Measurements from ENCODE around the gene PFAS.

- TF ChIP-seq, protein P1, sequence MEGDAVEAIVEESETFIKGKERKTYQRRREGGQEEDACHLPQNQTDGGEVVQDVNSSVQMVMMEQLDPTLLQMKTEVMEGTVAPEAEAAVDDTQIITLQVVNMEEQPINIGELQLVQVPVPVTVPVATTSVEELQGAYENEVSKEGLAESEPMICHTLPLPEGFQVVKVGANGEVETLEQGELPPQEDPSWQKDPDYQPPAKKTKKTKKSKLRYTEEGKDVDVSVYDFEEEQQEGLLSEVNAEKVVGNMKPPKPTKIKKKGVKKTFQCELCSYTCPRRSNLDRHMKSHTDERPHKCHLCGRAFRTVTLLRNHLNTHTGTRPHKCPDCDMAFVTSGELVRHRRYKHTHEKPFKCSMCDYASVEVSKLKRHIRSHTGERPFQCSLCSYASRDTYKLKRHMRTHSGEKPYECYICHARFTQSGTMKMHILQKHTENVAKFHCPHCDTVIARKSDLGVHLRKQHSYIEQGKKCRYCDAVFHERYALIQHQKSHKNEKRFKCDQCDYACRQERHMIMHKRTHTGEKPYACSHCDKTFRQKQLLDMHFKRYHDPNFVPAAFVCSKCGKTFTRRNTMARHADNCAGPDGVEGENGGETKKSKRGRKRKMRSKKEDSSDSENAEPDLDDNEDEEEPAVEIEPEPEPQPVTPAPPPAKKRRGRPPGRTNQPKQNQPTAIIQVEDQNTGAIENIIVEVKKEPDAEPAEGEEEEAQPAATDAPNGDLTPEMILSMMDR (IDR thresholded peaks at IDR 0.05 in 4 of 5, conservative IDR thresholded peaks at IDR 0.05 in 1 of 5), result no peak
- TF ChIP-seq POLR2A (IDR thresholded peaks at IDR 0.05), result no peak
Measured at GRCh38 chr17:8206536-8206935, 42.6 kb upstream of the PFAS start.
